ENCODE results near the gene CCT8L2. TPM values are rescaled to one million over a fixed set of nuclear protein-coding genes. Genes with fewer than 3 reads are reported as not detected.
"Not testable (repeated sequence)": the region's sequence is repeated elsewhere in the genome, so short reads cannot be mapped to it uniquely, and the experiment has no call there.

CCT8L2 gene, protein sequence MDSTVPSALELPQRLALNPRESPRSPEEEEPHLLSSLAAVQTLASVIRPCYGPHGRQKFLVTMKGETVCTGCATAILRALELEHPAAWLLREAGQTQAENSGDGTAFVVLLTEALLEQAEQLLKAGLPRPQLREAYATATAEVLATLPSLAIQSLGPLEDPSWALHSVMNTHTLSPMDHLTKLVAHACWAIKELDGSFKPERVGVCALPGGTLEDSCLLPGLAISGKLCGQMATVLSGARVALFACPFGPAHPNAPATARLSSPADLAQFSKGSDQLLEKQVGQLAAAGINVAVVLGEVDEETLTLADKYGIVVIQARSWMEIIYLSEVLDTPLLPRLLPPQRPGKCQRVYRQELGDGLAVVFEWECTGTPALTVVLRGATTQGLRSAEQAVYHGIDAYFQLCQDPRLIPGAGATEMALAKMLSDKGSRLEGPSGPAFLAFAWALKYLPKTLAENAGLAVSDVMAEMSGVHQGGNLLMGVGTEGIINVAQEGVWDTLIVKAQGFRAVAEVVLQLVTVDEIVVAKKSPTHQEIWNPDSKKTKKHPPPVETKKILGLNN
- total RNA-seq, result not detected in 2 replicates

DNA sequence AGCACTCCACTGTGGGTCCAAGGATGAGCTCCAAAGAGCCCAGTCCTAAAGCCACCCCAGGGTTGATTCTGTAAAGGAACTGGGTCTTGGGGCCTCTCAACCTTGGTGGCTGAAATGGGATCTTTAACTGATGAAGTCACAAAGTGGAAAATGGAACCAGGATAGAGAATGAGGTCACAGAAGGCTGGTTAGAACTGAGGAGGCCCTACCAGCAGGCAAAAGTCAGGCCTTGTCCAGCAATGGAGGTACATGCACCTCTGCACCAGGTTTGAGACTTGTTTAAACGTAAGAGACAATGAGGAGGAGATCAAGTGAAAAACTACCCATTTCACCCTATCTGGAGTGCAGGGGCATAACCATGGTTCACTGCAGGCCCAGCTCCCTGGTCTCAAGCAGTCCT lies at the start of gene CCT8L2:
Gene CCT8L2, minus strand, starts transcription at position 101 of the 400 bp plus-strand sequence. CDS start 260 bp downstream, outside the sequence.
- not testable (repeated sequence) for H3K4me2 ChIP-seq (ENCODE audit: insufficient read depth, low read length); H3K27ac ChIP-seq (ENCODE audit: low read depth, low read length); H2AFZ ChIP-seq (ENCODE audit: low read length); DNase-seq (ENCODE audit: insufficient read length, low spot score, missing footprints); H4K20me1 ChIP-seq (ENCODE audit: insufficient read depth, low read length); H3K4me1 ChIP-seq (ENCODE audit: insufficient read depth, low read length); H3K79me2 ChIP-seq (ENCODE audit: insufficient read depth, low read length); H3K4me3 ChIP-seq (ENCODE audit: insufficient read depth, low read length); H3K9me3 ChIP-seq (ENCODE audit: low read depth, low read length); H3K27me3 ChIP-seq (ENCODE audit: insufficient read depth, low read length); H3K36me3 ChIP-seq (ENCODE audit: insufficient read depth, low read length)

GRCh38 chr22:16635442-16635841 lies 42.8 kb upstream of the CCT8L2 start:
- not testable (repeated sequence) for H3K4me1 ChIP-seq (ENCODE audit: insufficient read depth, low read length); H3K9me3 ChIP-seq (ENCODE audit: low read depth, low read length); H3K27me3 ChIP-seq (ENCODE audit: insufficient read depth, low read length); H3K36me3 ChIP-seq (ENCODE audit: insufficient read depth, low read length); H3K4me3 ChIP-seq (ENCODE audit: insufficient read depth, low read length); H2AFZ ChIP-seq (ENCODE audit: low read length); H3K27ac ChIP-seq (ENCODE audit: low read depth, low read length); H4K20me1 ChIP-seq (ENCODE audit: insufficient read depth, low read length); H3K4me2 ChIP-seq (ENCODE audit: insufficient read depth, low read length); DNase-seq (ENCODE audit: insufficient read length, low spot score, missing footprints); H3K79me2 ChIP-seq (ENCODE audit: insufficient read depth, low read length)

- not testable (repeated sequence) for H3K4me1 ChIP-seq (ENCODE audit: insufficient read depth, low read length); H3K36me3 ChIP-seq (ENCODE audit: insufficient read depth, low read length); H2AFZ ChIP-seq (ENCODE audit: low read length); DNase-seq (ENCODE audit: insufficient read length, low spot score, missing footprints); H4K20me1 ChIP-seq (ENCODE audit: insufficient read depth, low read length); H3K4me3 ChIP-seq (ENCODE audit: insufficient read depth, low read length); H3K4me2 ChIP-seq (ENCODE audit: insufficient read depth, low read length); H3K79me2 ChIP-seq (ENCODE audit: insufficient read depth, low read length); H3K27ac ChIP-seq (ENCODE audit: low read depth, low read length); H3K9me3 ChIP-seq (ENCODE audit: low read depth, low read length); H3K27me3 ChIP-seq (ENCODE audit: insufficient read depth, low read length)
Measured at GRCh38 chr22:16634092-16634491, 41.5 kb upstream of the CCT8L2 start.

DNA sequence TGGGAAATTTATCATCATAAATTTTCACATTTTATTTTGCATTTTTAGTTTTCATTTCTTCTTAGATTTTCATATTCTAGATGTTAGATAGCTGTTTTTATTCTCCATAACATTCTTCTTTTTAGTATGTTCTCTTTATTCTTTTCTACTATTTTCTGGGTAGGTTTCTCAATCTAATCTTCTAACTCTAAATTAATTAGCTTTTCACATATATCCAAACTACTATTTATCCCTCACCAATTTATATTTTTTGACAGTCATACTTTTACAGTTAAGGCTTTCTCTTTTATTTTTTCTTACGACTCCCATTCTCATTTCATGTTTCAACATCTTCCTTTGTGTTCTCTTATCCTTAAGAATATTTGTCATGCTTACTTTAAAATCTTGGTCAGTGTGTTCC lies 35.9 kb upstream of the CCT8L2 start:
- not testable (repeated sequence) for H3K4me2 ChIP-seq (ENCODE audit: insufficient read depth, low read length); H3K4me3 ChIP-seq (ENCODE audit: insufficient read depth, low read length); DNase-seq (ENCODE audit: insufficient read length, low spot score, missing footprints); H2AFZ ChIP-seq (ENCODE audit: low read length); H3K27me3 ChIP-seq (ENCODE audit: insufficient read depth, low read length); H4K20me1 ChIP-seq (ENCODE audit: insufficient read depth, low read length); H3K27ac ChIP-seq (ENCODE audit: low read depth, low read length); H3K79me2 ChIP-seq (ENCODE audit: insufficient read depth, low read length); H3K36me3 ChIP-seq (ENCODE audit: insufficient read depth, low read length); H3K9me3 ChIP-seq (ENCODE audit: low read depth, low read length); H3K4me1 ChIP-seq (ENCODE audit: insufficient read depth, low read length)

GRCh38 chr22:16625018-16625417 lies 32.4 kb upstream of the CCT8L2 start:
- not testable (repeated sequence) for H3K4me3 ChIP-seq (ENCODE audit: insufficient read depth, low read length); H4K20me1 ChIP-seq (ENCODE audit: insufficient read depth, low read length); H3K4me1 ChIP-seq (ENCODE audit: insufficient read depth, low read length); H3K36me3 ChIP-seq (ENCODE audit: insufficient read depth, low read length); H3K9me3 ChIP-seq (ENCODE audit: low read depth, low read length); H3K79me2 ChIP-seq (ENCODE audit: insufficient read depth, low read length); DNase-seq (ENCODE audit: insufficient read length, low spot score, missing footprints); H3K27ac ChIP-seq (ENCODE audit: low read depth, low read length); H2AFZ ChIP-seq (ENCODE audit: low read length); H3K4me2 ChIP-seq (ENCODE audit: insufficient read depth, low read length); H3K27me3 ChIP-seq (ENCODE audit: insufficient read depth, low read length)

DNA sequence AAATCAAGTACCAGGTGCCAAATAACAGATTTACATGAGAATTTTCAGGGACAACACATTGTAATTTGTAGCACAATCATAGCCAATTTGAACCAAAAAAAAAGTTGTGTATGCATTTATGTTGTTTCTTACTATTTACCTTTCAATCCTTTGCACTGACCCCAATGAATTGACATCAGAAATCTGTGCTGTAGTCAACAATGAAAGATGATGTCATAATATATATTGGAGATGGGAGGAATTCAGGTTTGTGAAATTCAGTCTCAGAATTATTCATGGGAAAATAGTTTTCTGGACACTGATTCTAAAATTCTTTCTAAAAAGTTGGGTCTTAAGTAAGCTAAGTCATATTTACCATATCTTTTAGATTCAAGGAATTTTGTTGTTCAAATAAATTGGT lies 31.0 kb upstream of the CCT8L2 start:
- H3K79me2 ChIP-seq (ENCODE audit: insufficient read depth, low read length); H4K20me1 ChIP-seq (ENCODE audit: insufficient read depth, low read length); H3K27me3 ChIP-seq (ENCODE audit: insufficient read depth, low read length); H3K27ac ChIP-seq (ENCODE audit: low read depth, low read length); H3K4me3 ChIP-seq (ENCODE audit: insufficient read depth, low read length); H3K4me1 ChIP-seq (ENCODE audit: insufficient read depth, low read length); DNase-seq (ENCODE audit: insufficient read length, low spot score, missing footprints); H3K36me3 ChIP-seq (ENCODE audit: insufficient read depth, low read length); H2AFZ ChIP-seq (ENCODE audit: low read length); H3K9me3 ChIP-seq (ENCODE audit: low read depth, low read length); H3K4me2 ChIP-seq (ENCODE audit: insufficient read depth, low read length): not testable (repeated sequence)

DNA sequence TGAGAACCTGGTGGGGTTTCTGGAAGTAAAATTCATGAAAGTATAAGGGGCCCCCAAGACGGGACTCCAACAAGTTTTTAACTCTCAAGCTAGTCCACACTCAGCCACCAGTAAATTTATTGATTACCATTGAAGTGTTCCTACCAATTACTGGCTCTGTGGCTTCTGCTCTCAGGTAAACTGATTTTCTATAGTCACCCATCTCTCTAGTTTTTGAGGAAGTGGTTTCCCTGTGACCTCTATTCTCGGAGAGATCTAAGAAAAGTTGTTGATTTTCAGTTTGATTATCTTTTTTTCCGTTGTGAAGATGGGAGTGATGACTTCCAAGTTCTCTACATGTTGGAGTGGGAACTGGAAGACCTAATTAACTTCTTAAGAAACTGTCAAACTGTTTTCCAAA lies 24.9 kb upstream of the CCT8L2 start:
- not testable (repeated sequence) for H3K4me1 ChIP-seq (ENCODE audit: insufficient read depth, low read length); H3K79me2 ChIP-seq (ENCODE audit: insufficient read depth, low read length)

GRCh38 chr22:16616390-16616938 lies 23.9 kb upstream of the CCT8L2 start:
- H3K27ac ChIP-seq (ENCODE audit: low read depth, low read length); H2AFZ ChIP-seq (ENCODE audit: low read length); H3K36me3 ChIP-seq (ENCODE audit: insufficient read depth, low read length); H3K4me3 ChIP-seq (ENCODE audit: insufficient read depth, low read length); H3K9me3 ChIP-seq (ENCODE audit: low read depth, low read length); DNase-seq (ENCODE audit: insufficient read length, low spot score, missing footprints); H4K20me1 ChIP-seq (ENCODE audit: insufficient read depth, low read length); H3K4me2 ChIP-seq (ENCODE audit: insufficient read depth, low read length); H3K4me1 ChIP-seq (ENCODE audit: insufficient read depth, low read length); H3K79me2 ChIP-seq (ENCODE audit: insufficient read depth, low read length); H3K27me3 ChIP-seq (ENCODE audit: insufficient read depth, low read length): not testable (repeated sequence)

More for the DNA sequence above, 24.9 kb upstream of the CCT8L2 start:
- not testable (repeated sequence) for H4K20me1 ChIP-seq (ENCODE audit: insufficient read depth, low read length); H3K4me2 ChIP-seq (ENCODE audit: insufficient read depth, low read length); H3K9me3 ChIP-seq (ENCODE audit: low read depth, low read length); H2AFZ ChIP-seq (ENCODE audit: low read length); H3K27me3 ChIP-seq (ENCODE audit: insufficient read depth, low read length); H3K4me3 ChIP-seq (ENCODE audit: insufficient read depth, low read length); H3K36me3 ChIP-seq (ENCODE audit: insufficient read depth, low read length); DNase-seq (ENCODE audit: insufficient read length, low spot score, missing footprints); H3K27ac ChIP-seq (ENCODE audit: low read depth, low read length)
